GM18861 (cell line): ENCODE data around the gene MXD1.
"Not testable (repeated sequence)": the region's sequence is repeated elsewhere in the genome, so short reads cannot be mapped to it uniquely, and the experiment has no call there.

Experiments used
- ATAC-seq: cut with Tn5 transposase; IDR thresholded peaks from one replicate; pipeline ENCODE4 v1.9.1; 2021; ENCODE audit not compliant: unreplicated experiment

The MXD1 gene, protein sequence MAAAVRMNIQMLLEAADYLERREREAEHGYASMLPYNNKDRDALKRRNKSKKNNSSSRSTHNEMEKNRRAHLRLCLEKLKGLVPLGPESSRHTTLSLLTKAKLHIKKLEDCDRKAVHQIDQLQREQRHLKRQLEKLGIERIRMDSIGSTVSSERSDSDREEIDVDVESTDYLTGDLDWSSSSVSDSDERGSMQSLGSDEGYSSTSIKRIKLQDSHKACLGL

DNA sequence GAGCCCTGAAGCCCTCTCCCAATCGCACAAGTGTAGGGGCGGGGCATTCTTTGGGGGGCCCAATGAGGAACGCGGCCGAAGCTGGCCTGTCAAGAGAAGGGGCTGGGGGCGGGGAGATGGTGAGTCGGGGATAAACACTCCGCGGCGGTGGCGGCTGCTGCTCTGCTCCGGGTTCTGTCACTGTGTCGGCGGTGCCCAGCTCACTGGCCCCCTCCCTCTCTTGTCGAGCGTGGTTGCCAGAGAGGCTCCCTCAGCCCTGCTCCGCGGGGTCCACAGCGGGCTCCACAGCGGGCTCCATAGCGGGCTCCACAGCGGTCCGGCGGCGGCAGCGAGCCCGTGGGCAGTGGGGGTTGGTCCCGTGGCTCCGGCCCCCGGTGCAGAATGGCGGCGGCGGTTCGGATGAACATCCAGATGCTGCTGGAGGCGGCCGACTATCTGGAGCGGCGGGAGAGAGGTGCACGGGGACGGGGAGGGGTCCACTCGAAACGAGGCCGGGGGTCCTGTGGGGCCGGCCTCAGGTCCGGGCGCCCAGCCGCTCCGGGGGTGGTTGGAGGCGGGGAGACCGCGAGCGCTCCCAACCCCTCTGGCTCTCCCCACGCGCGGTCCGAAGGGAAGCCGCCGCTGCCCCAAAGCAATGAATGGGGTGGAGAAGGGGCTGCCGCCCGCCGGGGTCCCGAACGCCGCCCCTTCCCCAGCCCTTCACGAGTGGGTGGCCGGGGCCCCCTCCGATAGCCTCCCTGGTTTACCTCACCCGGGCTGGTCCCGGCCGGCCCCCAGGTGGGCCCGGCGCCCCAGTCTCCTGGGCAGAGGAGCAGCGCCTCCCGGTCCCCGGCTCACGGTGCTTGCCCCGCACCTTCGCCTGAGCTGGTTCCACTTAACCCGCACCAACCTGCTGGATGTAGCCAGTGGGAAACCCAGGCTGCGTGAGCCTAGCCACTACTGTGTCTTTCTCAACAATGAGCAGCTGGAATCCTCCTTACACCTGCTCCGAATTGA is at the start of gene MXD1:
MXD1 (plus strand) TSS at position 160 of the 996 bp plus-strand sequence; CDS start at position 382, 222 bp downstream.
- ATAC-seq = no peak

DNA sequence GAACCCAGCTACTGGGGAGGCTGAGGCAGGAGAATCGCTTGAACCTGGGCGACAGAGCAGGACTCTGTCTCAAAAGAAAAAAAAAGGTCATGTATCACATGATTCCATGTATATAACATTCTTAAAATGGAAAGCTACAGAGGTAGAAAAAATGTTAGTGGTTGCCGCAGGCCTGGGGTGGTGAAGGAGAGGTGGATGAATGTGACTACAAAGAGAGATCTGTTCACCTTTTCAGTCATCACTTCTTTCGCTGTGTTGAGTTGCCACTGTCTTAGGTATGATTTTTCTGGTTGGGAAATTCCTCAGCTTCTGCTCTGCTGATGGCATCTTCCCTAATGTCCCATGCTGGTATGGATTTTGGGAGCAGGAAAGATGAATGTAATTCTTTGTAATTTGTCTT is 26.5 kb upstream of the MXD1 start:
- ATAC-seq = no peak

DNA sequence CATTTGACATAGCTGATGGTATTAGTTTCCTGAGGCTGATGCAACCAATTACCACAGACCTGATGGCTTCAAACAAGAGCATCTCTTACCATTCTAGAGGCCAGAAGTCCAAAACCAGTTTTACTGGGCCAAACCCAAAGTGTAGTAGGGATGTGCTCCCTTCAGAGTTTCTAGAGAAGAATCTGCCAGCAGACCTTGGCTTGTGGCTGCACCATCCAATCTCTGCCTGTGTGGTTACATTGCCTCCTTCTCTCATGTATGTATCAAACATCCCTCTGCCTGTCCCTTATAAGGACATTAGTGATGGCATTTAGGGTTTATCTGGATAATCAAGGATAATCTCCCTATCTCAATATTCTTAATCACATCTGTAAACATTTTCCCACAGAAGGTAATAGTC is 25.6 kb upstream of the MXD1 start:
- no peak for ATAC-seq

DNA sequence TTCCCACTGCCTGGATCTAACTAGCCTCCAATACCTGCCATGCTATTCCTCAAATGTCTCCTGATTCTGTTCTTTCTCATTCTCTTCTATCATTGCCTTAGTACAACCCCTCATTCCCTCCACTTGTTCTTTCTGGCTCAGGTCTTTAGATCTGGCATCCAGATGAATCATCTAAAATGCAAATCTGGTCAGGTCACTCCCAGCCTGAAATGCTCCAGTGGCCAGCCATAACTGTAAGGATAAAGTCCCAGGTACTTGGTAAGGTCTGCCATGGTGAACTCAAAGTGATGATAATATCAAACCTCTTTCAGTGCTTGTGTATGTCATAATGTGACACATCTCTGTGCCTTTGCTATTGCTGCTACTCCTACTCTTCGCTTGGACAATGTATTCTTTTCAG is 24.0 kb upstream of the MXD1 start:
- ATAC-seq = no peak

DNA sequence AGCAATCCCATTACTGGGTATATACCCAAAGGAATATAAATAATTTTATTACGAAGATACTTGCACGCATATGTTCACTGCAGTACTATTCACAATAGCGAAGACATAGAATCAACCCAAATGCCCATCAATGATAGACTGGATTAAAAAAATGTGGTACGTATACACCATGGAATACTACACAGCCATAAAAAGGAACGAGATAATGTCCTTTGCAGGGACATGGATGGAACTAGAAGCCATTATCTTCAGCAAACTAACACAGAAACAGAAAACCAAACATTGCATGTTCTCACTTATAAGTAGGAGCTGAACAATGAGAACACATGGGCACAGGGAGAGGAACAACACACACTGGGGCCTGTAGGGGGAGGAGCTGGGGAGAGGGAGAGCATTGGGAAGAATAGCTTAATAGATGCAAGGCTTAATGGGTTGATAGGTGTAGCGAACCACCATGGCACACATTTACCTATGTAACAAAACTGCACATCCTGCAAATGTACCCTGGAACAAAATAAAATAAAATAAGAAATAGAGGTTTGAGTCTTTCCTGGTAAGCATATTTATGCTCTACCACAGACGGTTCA is 22.0 kb upstream of the MXD1 start:
- not testable (repeated sequence) for ATAC-seq

DNA sequence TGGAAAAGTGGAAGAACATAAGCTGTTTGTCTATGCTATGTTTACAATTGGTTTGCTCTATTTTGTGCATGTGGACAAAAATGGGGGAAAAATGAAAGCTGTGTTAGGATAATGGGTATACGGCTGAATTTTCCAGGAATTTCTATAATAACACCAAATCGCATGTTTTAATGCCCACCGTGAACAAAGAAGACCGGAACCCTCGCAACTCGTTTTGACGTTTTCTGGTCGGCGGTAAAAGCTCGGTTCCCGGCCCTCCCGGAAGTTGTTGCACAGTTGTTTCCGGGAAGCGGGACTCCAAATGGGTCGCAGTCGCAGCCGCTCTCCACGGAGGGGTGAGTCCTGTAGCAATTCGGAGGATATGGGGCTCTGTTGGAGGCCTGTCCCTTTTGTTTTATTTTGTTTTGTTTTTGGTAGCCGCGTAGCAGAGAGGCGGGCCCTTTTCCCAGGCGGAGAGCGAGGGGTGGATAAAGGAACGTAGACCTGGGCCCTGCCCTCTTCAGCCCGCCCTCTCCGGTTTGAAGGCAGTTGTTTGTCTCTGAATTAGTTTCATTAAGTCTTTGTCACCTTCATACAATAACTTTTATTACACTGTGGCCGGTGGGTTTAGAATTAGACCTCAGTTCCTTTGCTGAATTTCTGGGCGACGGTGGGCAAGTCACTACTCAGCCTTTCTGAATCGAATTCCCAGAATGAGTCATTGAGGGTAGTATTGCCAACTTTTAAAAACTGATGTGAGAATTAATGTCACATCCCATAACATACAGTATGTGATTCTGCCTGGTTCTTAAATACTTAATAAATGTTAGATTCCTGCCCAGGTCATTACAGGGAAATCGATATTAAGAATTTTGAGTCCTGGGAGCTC is 21.0 kb upstream of the MXD1 start, which contains the start of gene SNRNP27:
SNRNP27 (plus strand) TSS at position 273 of the 868 bp plus-strand sequence; CDS start at position 302, 29 bp downstream.
- no peak for ATAC-seq

DNA sequence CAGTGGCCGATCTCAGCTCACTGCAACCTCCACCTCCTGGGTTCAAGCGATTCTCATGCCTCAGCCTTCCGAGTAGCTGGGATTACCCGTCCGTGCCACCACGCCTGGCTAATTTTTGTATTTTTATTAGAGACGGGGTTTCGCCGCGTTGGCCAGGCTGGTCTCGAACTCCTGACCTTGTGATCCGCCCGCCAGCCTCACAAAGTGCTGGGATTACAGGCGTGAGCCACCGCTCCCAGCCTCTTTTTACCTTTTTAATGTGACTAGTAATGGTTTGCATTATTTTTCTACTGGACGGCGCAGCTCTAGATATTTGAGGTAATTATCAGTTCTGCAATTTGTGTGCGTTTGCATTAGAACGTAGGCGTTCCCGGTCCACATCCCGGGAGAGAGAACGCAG is 20.2 kb upstream of the MXD1 start:
- ATAC-seq = not testable (repeated sequence)

DNA sequence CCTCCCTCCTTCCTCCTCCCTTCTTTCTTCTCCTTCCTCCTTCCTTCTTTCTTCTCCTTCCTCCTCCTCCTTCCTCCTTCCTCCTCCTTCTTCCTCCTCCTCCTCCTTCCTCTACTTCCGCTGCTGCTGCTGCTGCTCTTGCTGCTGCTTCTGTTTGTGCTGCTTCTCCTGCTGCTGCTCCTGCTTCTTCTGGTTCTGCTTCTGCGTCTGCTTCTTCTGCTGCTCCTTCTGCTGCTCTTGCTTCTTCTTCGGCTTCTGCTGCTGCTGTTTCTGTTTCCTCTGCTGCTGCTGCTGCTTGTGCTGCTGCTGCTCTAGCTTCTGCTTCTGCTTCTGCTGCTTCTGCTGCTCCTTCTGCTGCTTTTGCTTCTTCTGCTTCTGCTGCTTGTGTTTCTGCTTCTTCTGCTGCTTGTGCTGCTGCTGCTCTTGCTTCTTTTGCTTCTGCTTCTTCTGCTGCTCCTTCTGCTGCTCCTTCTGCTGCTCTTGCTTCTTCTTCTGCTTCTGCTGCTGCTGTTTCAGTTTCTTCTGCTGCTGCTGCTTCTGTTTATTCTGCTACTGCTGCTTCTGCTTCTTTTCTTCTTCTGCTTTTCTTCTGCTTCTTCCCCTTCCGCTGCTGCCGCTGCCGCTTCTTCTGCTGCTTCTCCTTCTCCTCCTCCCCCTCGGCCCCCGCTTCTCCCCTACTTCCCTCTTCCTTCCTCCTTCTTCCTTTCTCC is 12.5 kb upstream of the MXD1 start:
- no peak for ATAC-seq

DNA sequence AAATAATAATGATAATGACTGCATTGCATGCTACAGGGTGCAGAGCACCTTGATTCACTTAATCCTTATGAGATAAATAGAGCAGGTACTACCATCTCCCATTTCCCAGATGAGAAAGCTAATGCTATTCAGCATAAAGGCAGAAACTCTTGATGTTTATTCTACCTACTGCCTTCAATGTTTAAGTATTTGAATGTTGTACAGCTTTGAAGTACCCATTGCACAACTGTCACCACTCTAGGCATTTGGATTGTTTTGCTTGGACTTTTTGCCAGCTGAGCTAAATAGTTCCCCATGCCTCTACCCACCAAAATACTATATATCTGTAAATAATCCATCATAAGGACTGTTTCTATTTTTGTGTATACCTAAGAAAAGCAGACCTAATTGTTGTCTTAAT is 7.7 kb upstream of the MXD1 start:
- no peak for ATAC-seq

DNA sequence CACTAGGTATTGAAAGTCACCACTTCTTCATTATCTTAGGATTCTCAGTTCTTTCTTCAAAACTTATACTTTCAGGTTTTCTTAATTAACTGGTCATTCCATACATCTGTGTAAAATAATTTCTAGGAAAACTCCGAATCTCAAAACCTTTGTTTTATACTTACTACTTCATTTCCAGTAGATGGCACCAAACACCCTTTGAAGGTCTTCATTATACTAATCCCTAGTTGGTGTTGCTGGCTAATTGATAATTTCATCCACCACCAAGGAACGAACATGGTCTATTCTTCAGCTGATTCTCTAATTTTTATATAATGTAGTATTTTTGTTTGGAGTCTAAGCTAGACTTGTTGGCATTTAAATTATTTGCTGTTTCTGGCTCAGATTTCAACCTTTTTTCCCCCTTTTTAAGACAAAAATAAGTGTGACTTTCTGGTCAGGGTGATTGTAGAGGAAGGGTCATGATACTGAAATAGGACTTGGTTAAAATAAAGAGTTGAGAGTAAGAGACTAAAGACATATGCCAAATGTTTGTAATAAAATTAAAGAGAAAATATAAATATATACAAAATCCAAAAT is 2.8 kb upstream of the MXD1 start:
- no peak for ATAC-seq

DNA sequence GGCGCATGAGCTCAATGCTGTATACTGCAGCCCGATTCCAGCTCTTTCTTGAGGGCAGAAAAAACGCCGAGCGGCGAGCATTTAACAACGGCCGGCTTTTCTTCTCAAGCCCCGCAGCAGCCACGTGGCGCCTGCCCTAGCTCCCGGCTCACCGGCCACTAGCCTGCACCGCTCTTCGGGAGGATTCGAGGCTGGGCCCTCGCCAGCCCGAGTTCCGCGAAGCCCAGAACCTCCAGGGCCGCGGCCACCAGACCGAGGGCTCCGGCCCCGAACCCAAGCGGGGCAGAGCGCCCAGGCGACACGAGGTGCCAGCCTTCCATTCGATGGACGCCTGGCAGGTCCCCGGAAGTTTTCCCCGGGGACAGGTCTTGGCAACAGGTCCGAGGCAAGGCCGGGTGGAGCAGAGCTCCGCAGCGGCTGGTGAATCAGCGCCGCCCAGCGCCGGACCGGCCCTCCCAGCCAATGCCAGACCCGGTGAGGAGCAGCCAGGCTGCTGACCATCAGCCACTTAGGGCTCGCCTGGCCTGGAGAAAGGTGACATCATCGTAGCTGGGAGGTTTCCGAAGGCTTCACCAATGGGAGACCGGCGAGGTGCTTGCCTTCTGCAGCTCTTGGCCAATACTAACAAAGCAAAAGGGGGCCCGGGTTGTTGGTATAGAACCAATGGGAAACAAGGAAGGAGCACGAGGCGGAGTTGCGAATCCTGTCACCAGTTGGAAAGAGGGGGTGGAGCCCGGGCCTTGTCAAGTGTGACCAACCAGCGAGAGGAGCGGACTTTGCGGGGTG is 552 bp upstream of the MXD1 start:
- peak; percentile 83 for ATAC-seq

DNA sequence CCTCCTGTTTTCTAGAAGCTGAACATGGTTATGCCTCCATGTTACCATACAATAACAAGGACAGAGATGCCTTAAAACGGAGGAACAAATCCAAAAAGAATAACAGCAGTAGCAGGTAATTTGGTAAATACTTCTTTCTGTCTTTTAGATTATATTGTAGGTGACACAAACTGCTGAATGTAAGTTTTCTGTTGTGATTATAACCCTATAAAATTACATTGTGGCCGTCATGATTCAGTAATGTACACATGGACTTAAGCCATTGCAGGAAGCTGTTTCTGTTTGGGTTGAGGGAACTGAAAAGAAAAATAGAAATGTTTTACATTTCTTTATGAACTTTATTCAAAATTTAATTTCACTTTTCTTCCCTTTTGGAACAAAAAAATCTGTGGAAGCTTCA is 1.2 kb downstream of the MXD1 start:
- ATAC-seq = no peak

DNA sequence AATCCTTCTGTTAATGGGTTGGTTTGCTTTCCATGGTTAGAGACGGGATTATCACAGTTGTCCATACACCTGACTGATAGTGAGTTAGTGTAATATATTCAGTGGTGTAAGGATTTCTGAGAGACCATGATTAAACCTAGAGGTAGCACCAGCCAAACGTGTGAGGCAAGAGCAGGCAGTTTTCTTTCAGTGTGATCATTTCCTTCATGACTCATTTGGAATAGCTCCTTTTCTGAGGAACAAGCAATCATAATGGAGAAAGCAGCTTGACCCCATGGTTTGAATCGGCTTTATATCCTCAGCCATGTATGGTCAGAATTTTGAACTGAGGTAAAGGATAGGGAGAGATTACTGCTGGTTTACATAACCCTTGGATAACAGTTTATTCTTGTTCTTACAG is 2.9 kb downstream of the MXD1 start:
- ATAC-seq = no peak

DNA sequence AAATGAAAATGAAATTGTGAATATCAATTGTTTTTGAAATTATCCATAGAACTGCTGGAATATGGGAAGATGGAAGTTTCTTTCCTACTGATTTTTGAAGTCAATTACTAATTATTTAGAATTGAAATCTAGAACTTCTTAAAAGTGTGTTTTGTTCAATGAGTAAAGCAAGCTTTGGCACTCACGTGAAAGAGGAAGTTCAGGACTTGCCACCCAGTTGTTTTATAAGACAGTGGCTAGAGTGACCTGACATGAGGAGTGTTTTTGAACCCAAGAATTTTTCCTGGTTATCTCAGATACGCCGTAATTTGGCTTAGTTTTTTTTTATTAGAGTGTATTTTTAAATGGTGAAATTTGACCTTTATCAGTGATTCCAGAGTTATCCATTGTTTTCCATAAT is 3.5 kb downstream of the MXD1 start:
- ATAC-seq = no peak

DNA sequence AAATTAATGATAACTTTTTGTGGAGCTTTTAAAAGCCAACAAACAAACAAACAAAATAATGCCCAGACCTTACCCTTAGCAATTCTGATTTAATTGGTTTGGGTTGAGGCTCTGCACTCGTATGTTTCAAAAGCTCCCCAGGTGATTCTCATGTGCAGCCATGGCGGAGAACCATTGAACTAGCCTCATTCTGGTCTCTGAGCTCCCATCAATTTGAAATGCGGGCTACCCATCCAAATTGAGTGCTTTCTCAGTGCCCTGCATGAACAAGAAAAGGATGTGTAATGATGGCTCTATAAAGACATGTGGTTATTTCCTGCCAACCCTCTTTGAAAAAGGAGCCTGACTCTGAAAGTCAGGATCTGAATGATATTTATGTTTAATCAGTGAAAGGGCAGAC is 8.2 kb downstream of the MXD1 start:
- ATAC-seq = no peak

DNA sequence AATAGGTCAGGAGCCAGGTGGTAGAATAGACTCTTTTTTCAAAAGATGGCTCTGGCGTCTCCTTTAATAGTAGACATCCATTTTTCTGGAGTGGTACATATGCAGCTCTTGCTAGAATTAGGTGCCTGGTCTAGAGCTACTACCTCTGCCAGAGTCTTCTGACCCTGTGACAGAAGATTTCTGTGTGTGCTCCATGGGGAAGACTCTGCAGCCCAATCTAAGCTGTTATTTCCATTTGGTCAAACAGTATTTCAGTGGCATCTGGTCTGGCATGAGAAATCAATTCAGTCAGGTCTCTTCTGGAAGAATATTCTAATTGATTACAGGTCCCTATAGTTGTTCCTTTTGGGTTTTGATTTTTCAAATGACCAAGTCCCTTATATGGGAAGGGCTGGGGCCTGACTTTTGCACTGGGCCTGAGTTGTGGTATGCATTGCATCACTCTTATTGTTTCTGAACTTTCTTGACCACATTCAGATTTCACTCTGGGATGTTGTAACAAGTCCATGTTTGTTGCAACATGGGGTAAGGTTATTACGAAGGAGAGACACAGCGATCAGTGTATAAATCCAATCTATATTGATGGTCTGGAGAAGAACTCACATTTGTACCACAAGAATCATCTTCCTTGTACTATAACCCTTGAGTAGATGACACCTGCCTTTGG is 12.1 kb downstream of the MXD1 start:
- no peak for ATAC-seq

DNA sequence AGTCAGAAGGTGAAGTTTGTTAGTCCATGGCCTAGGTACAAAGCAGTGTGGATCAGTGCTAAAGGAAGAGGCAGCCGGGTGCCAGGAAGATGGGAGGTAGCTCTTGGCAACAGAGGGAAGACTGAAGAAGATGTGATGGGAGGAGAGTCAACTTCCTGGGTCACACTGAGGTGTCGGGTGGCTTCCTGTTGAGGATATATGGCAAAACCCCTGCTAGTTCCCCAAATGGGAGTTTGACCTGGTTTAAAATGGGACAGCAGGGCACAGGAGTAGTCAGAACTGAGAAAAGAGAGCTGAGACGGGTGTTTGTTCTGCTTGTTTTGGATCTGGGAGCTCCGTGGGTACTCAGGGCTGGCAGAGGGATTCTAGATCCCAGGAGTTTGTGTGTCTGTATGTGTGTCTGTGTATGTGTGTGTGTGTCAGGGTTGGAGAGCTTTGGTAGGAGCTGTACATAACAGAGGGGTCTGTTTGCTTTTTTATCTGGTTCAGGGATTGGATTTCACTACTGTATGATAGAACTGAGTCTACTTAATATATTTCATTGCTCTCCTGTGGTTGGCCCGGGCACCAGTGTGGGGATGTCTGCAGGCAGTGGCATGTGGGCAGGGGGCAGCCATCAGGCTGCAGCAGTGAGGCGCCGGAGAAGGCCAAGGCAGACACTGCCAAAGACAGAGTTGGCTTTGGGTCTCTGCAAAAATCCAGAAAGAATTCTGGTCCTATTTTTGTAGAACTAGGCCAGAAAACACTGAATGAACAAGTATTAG is 17.1 kb downstream of the MXD1 start:
- no peak for ATAC-seq

DNA sequence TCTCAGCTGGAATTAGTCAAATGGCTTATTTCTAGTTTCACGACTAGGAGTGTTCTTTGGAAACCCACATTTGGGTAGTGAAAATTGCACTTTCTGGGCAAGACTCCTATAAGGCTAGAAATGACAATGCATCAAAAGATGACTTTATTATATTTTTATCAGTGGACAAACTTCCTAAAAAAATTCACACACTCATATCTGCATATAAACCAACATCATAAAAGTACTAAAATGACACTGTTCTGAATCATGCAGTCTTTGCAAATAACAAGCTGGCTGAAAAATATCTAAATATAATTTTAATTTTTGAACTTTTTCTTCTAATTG is 17.6 kb downstream of the MXD1 start:
- no peak for ATAC-seq
